PC-3 (cell line): ENCODE data around the gene IFNA7.

Source experiments
- CTCF ChIP-seq: fragments of 300-600 bp; sonication (generic); conservative IDR thresholded peaks from 2 replicates; pipeline ENCODE4 v1.5.1; 2017; ENCODE audit warnings: antibody characterized with exemption, low read depth, mild to moderate bottlenecking, low read length
- EZH2 ChIP-seq: fragments of 300-600 bp; sonication (generic); IDR thresholded peaks from one replicate; pipeline ENCODE4 v1.6.1; 2017; ENCODE audit warnings: antibody characterized with exemption, mild to moderate bottlenecking, low read length; ENCODE audit not compliant: unreplicated experiment
- EZH2phosphoT487 ChIP-seq: fragments of 300-600 bp; sonication (generic); IDR thresholded peaks from 2 replicates; pipeline ENCODE4 v1.6.1; 2018; ENCODE audit warnings: mild to moderate bottlenecking, antibody characterized with exemption, low read length, borderline replicate concordance

GRCh38 chr9:21153336-21154017 is 48.5 kb downstream of the IFNA7 start:
- TF ChIP-seq CTCF (no peak), EZH2 (no peak), EZH2phosphoT487 (no peak)
